ENCODE measurements around the gene APOL3.

Gene APOL3

DNA sequence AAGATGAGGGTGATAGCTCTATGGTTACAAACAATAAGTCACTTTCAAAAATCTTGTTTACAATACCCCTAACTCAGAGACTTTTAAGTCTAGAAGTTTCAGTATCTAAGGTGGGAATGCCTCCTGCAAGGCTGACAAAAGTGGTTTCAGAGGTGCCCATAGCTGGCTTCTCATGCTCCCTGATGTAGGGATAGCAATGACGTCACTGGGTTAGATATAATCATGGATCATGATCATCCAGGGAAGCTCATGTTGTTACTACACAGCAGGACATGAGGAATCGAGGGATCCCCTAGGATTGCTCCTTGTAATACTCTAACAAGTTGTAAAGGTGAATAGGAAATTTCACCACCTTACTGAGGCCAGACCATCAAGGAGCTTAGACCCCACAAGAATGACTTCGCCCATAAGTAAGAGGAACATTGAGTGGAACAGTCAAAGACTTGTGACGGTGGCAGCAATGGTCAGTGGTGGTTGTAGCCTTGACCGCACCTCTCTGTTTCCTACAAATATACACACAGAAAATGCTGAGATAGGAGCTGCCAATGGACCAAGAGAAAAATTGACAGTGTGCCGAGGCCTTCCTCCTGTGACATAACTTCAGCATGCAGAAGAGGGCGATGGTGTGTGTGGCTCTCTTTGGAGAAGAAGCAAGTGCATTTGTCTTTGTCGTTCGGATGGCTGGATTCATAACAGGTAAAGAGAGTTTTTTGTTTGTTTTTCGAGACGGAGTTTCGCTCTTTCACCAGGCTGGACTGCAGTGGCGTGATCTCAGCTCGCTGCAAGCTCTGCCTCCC lies 25.5 kb upstream of the APOL3 start:
- Mint-ChIP-seq H3K27ac (no peak overlapping the region), H3K36me3 (ENCODE audit: low read depth) (no peaks in the 10 kb centered on the region), H3K4me3 (no peak overlapping the region), H3K4me1 (peaks cover 33% of the 10 kb centered on the region), H3K27me3 (ENCODE audit: low read depth) (peaks cover 11% of the 10 kb centered on the region), H3K9me3 (no peaks in the 10 kb centered on the region)
- TF ChIP-seq, protein P1, sequence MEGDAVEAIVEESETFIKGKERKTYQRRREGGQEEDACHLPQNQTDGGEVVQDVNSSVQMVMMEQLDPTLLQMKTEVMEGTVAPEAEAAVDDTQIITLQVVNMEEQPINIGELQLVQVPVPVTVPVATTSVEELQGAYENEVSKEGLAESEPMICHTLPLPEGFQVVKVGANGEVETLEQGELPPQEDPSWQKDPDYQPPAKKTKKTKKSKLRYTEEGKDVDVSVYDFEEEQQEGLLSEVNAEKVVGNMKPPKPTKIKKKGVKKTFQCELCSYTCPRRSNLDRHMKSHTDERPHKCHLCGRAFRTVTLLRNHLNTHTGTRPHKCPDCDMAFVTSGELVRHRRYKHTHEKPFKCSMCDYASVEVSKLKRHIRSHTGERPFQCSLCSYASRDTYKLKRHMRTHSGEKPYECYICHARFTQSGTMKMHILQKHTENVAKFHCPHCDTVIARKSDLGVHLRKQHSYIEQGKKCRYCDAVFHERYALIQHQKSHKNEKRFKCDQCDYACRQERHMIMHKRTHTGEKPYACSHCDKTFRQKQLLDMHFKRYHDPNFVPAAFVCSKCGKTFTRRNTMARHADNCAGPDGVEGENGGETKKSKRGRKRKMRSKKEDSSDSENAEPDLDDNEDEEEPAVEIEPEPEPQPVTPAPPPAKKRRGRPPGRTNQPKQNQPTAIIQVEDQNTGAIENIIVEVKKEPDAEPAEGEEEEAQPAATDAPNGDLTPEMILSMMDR (IDR thresholded peaks at IDR 0.05; ENCODE audit: unreplicated experiment in 3 of 3), result no peak

DNA sequence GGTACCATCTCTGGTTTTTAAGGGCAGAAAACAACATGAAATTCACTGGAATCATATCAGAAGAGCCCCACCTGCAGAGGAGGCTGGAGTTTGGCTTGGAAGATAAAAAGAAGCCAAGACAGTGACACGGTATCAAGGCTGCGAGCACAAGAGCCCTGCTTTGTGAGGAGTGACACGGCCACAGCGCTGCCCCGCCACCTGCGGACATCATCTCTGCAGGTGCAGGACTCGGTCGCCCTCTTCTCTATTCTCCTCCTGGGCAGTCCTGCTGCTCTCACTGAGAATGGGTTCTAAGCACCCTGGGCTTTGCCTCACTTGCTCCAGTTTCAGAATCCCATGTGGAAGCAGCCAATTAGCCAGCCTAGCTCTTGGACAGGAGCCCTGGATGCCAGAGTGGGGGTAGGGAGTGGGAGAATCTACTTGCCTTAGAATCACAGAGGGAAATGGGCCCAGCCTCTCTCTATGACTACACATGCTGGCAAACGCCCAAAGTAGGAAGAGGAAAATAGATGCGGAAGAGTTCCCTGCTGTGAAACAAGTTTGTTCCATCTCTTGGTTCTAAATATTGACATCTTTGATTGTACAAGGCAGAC lies 24.0 kb upstream of the APOL3 start:
- no peak overlapping the region for H3K4me3 Mint-ChIP-seq
- H3K36me3 Mint-ChIP-seq (ENCODE audit: low read depth), result no peaks in the 10 kb centered on the region
- TF ChIP-seq, protein P1 (IDR thresholded peaks at IDR 0.05; ENCODE audit: unreplicated experiment in 3 of 3), result no peak
- H3K4me1 Mint-ChIP-seq, result peaks cover 35% of the 10 kb centered on the region
- H3K27ac Mint-ChIP-seq, result peak overlapping the region in 2 of 3 experiments; percentile 53 to 54
- no peaks in the 10 kb centered on the region for H3K9me3 Mint-ChIP-seq
- peaks cover 9% of the 10 kb centered on the region for H3K27me3 Mint-ChIP-seq (ENCODE audit: low read depth)

DNA sequence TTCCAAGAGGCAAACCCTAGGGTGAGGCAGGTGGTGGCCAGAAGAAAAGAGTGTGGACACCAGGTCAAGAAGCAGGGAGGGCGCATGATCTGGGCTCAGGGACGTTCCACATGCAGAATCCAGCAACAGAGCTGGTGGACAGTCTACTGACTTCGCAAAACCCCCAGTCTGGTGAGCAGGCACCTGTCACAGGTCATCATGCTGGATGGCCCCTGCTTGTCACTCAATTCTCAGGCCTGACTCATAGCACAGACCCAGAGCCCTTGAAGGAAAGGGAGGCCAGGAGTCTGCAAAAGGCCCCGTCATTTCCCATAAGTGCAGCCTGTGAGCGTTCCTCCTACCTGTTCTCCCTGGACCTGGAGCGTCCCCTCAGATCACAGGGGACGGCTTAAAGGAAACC lies 22.9 kb upstream of the APOL3 start:
- H3K4me1 Mint-ChIP-seq, result peaks cover 41% of the 10 kb centered on the region
- TF ChIP-seq, protein P1 (IDR thresholded peaks at IDR 0.05; ENCODE audit: unreplicated experiment in 3 of 3), result no peak
- peaks cover 4% of the 10 kb centered on the region for H3K27me3 Mint-ChIP-seq (ENCODE audit: low read depth)
- H3K36me3 Mint-ChIP-seq (ENCODE audit: low read depth), result no peaks in the 10 kb centered on the region
- H3K27ac Mint-ChIP-seq, result no peak overlapping the region
- no peaks in the 10 kb centered on the region for H3K9me3 Mint-ChIP-seq
- H3K4me3 Mint-ChIP-seq, result no peak overlapping the region

DNA sequence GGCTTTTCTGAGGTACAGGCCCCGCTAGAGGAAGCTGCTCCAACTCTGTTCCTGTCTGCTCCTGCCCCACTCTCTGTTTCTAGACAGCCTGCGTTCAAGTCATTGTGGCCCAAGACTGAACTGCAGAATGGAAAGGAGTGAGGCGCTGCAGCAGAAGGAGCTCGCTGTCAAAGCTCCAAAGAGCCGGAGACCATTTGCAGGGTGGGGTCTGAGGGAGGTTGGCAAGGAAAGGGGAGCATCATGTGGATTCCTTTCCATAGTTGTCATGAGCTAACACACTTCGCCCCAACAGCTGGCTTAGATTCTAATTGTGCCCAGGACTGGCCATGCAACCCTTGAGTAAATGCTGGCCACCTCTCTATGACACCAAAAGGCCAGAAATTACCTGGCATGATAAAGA lies 22.3 kb upstream of the APOL3 start:
- Mint-ChIP-seq H3K27me3 (ENCODE audit: low read depth) (peaks cover under 1% of the 10 kb centered on the region), H3K4me1 (peaks cover 41% of the 10 kb centered on the region), H3K9me3 (no peaks in the 10 kb centered on the region), H3K36me3 (ENCODE audit: low read depth) (no peaks in the 10 kb centered on the region), H3K27ac (peak overlapping the region in 1 of 3 experiments; percentile 96), H3K4me3 (no peak overlapping the region)
- TF ChIP-seq, protein P1 (IDR thresholded peaks at IDR 0.05; ENCODE audit: unreplicated experiment in 3 of 3), result no peak

DNA sequence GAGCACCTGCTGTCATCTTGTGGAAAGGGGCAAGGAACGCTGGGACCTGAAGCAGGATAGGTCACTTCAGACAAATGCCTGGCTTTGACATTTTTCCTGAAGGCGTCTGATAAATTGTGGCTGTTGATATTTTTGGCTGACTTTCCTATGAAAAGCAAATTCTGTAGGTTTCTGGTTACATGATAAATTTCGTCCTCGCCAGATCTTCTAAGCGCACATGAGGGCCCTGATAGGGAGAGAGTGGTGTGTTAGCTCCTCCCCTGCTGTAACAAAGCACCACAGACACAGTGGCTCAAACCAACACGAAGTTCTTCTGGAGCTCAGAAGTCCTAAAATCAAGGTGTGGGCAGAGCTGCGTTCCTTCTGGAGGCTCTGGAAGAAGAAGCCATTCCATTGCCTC lies 21.5 kb upstream of the APOL3 start:
- Mint-ChIP-seq H3K4me1 (peaks cover 41% of the 10 kb centered on the region), H3K36me3 (ENCODE audit: low read depth) (no peaks in the 10 kb centered on the region), H3K27me3 (ENCODE audit: low read depth) (no peaks in the 10 kb centered on the region), H3K4me3 (peak overlapping the region in 1 of 3 experiments; percentile 15), H3K27ac (peak overlapping the region; percentile 64 to 96 (median 85)), H3K9me3 (no peaks in the 10 kb centered on the region)
- TF ChIP-seq, protein P1 (IDR thresholded peaks at IDR 0.05; ENCODE audit: unreplicated experiment in 3 of 3), result no peak
